Measurements from ENCODE around the gene SH3RF1. TPM values are rescaled to one million over a fixed set of nuclear protein-coding genes. Genes with fewer than 3 reads are reported as not detected.

The SH3RF1 gene
- total RNA-seq, 1 experiment from 2014 or later = 16.6 TPM

DNA sequence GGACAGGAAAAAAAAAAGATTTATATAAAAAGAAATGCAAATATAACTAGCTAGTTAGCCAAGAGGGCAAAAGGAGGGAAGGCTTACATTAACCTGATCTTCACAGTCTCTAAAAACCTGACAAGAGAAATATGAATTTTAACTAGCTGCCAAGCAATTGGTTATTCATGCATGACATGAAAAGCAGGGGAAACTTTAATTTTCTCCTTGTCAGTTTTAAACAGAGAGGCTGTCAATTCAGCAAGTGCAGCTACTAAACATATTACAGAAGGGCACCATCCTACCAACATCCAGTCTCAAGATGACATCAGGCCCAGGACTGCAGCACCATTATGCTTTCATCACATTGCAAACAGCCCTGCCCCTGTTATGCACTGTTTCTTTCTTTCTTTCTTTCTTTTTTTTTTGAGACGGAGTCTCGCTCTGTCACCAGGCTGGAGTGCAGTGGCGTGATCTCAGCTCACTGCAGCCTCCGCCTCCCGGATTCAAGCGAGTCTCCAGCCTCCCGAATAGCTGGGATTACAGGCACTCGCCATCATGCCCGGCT is 221.8 kb downstream of the SH3RF1 start:
- POLR2A ChIA-PET = interaction anchor here (0.6 to 0.8 kb wide), 2 partner anchors 39 to 465 kb away, joined by 4 to 5 read pairs; partner anchors contain the start of gene CBR4
- ATAC-seq (no peak), DNase-seq (ENCODE audit: low spot score) (no peak)
- Mint-ChIP-seq H3K9me3 (no peaks in the 10 kb centered on the region), H3K27ac (no peak overlapping the region), H3K4me1 (peaks cover 20% of the 10 kb centered on the region), H3K36me3 (no peaks in the 10 kb centered on the region), H3K27me3 (ENCODE audit: low read depth) (0 out of 2 replicates have a peak, but pooled peaks cover 2% of the 10 kb centered on the region), H3K4me3 (no peak overlapping the region)
- CTCF ChIA-PET = interaction anchor here (0.6 kb wide), 1 partner anchor 162 kb away, joined by 6 read pairs; no protein-coding TSS in a partner anchor
- TF ChIP-seq NFE2L1 (CRISPR knock-in tag; IDR thresholded peaks at IDR 0.05) = no peak
- no peak for TF ChIP-seq NR2C2 (CRISPR knock-in tag; IDR thresholded peaks at IDR 0.05)
- no peak for TF ChIP-seq ZNF138 (CRISPR knock-in tag; conservative IDR thresholded peaks at IDR 0.05)
- no peak for TF ChIP-seq ESRRA (CRISPR knock-in tag; IDR thresholded peaks at IDR 0.05; ENCODE audit: borderline replicate concordance)
- no peak for TF ChIP-seq SP1 (CRISPR knock-in tag; conservative IDR thresholded peaks at IDR 0.05)
- TF ChIP-seq, protein P1, sequence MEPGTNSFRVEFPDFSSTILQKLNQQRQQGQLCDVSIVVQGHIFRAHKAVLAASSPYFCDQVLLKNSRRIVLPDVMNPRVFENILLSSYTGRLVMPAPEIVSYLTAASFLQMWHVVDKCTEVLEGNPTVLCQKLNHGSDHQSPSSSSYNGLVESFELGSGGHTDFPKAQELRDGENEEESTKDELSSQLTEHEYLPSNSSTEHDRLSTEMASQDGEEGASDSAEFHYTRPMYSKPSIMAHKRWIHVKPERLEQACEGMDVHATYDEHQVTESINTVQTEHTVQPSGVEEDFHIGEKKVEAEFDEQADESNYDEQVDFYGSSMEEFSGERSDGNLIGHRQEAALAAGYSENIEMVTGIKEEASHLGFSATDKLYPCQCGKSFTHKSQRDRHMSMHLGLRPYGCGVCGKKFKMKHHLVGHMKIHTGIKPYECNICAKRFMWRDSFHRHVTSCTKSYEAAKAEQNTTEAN (CRISPR knock-in tag; IDR thresholded peaks at IDR 0.05) = no peak
- TF ChIP-seq TEAD1 (CRISPR knock-in tag; IDR thresholded peaks at IDR 0.05) = no peak
- TF ChIP-seq ZNF317 (CRISPR knock-in tag; IDR thresholded peaks at IDR 0.05; ENCODE audit: borderline replicate concordance, low read depth) = no peak
- TF ChIP-seq, protein P2, sequence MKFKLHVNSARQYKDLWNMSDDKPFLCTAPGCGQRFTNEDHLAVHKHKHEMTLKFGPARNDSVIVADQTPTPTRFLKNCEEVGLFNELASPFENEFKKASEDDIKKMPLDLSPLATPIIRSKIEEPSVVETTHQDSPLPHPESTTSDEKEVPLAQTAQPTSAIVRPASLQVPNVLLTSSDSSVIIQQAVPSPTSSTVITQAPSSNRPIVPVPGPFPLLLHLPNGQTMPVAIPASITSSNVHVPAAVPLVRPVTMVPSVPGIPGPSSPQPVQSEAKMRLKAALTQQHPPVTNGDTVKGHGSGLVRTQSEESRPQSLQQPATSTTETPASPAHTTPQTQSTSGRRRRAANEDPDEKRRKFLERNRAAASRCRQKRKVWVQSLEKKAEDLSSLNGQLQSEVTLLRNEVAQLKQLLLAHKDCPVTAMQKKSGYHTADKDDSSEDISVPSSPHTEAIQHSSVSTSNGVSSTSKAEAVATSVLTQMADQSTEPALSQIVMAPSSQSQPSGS (CRISPR knock-in tag; IDR thresholded peaks at IDR 0.05; ENCODE audit: borderline replicate concordance, low read depth) = no peak
- no peak for TF ChIP-seq TP53 (CRISPR knock-in tag; IDR thresholded peaks at IDR 0.05)
- TF ChIP-seq, protein P3, sequence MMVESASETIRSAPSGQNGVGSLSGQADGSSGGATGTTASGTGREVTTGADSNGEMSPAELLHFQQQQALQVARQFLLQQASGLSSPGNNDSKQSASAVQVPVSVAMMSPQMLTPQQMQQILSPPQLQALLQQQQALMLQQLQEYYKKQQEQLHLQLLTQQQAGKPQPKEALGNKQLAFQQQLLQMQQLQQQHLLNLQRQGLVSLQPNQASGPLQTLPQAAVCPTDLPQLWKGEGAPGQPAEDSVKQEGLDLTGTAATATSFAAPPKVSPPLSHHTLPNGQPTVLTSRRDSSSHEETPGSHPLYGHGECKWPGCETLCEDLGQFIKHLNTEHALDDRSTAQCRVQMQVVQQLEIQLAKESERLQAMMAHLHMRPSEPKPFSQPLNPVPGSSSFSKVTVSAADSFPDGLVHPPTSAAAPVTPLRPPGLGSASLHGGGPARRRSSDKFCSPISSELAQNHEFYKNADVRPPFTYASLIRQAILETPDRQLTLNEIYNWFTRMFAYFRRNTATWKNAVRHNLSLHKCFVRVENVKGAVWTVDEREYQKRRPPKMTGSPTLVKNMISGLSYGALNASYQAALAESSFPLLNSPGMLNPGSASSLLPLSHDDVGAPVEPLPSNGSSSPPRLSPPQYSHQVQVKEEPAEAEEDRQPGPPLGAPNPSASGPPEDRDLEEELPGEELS (CRISPR knock-in tag; IDR thresholded peaks at IDR 0.05) = no peak
- TF ChIP-seq, protein P4, sequence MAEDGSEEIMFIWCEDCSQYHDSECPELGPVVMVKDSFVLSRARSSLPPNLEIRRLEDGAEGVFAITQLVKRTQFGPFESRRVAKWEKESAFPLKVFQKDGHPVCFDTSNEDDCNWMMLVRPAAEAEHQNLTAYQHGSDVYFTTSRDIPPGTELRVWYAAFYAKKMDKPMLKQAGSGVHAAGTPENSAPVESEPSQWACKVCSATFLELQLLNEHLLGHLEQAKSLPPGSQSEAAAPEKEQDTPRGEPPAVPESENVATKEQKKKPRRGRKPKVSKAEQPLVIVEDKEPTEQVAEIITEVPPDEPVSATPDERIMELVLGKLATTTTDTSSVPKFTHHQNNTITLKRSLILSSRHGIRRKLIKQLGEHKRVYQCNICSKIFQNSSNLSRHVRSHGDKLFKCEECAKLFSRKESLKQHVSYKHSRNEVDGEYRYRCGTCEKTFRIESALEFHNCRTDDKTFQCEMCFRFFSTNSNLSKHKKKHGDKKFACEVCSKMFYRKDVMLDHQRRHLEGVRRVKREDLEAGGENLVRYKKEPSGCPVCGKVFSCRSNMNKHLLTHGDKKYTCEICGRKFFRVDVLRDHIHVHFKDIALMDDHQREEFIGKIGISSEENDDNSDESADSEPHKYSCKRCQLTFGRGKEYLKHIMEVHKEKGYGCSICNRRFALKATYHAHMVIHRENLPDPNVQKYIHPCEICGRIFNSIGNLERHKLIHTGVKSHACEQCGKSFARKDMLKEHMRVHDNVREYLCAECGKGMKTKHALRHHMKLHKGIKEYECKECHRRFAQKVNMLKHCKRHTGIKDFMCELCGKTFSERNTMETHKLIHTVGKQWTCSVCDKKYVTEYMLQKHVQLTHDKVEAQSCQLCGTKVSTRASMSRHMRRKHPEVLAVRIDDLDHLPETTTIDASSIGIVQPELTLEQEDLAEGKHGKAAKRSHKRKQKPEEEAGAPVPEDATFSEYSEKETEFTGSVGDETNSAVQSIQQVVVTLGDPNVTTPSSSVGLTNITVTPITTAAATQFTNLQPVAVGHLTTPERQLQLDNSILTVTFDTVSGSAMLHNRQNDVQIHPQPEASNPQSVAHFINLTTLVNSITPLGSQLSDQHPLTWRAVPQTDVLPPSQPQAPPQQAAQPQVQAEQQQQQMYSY (CRISPR knock-in tag; IDR thresholded peaks at IDR 0.05) = no peak
- TF ChIP-seq, protein P5, sequence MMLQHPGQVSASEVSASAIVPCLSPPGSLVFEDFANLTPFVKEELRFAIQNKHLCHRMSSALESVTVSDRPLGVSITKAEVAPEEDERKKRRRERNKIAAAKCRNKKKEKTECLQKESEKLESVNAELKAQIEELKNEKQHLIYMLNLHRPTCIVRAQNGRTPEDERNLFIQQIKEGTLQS (CRISPR knock-in tag; conservative IDR thresholded peaks at IDR 0.05) = no peak
- no peak for TF ChIP-seq ZNF423 (CRISPR knock-in tag; IDR thresholded peaks at IDR 0.05)
- TF ChIP-seq, protein P6, sequence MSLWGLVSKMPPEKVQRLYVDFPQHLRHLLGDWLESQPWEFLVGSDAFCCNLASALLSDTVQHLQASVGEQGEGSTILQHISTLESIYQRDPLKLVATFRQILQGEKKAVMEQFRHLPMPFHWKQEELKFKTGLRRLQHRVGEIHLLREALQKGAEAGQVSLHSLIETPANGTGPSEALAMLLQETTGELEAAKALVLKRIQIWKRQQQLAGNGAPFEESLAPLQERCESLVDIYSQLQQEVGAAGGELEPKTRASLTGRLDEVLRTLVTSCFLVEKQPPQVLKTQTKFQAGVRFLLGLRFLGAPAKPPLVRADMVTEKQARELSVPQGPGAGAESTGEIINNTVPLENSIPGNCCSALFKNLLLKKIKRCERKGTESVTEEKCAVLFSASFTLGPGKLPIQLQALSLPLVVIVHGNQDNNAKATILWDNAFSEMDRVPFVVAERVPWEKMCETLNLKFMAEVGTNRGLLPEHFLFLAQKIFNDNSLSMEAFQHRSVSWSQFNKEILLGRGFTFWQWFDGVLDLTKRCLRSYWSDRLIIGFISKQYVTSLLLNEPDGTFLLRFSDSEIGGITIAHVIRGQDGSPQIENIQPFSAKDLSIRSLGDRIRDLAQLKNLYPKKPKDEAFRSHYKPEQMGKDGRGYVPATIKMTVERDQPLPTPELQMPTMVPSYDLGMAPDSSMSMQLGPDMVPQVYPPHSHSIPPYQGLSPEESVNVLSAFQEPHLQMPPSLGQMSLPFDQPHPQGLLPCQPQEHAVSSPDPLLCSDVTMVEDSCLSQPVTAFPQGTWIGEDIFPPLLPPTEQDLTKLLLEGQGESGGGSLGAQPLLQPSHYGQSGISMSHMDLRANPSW (CRISPR knock-in tag; conservative IDR thresholded peaks at IDR 0.05; ENCODE audit: low read depth) = no peak
- TF ChIP-seq, protein P7, sequence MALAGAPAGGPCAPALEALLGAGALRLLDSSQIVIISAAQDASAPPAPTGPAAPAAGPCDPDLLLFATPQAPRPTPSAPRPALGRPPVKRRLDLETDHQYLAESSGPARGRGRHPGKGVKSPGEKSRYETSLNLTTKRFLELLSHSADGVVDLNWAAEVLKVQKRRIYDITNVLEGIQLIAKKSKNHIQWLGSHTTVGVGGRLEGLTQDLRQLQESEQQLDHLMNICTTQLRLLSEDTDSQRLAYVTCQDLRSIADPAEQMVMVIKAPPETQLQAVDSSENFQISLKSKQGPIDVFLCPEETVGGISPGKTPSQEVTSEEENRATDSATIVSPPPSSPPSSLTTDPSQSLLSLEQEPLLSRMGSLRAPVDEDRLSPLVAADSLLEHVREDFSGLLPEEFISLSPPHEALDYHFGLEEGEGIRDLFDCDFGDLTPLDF (CRISPR knock-in tag; IDR thresholded peaks at IDR 0.05) = no peak
